Bronchial epithelial cell (primary cell): ENCODE measurements around the gene ADAMTS1. TPM values are rescaled to one million over a fixed set of nuclear protein-coding genes. Genes with fewer than 3 reads are reported as not detected.
A peak's percentile ranks its signal among the peaks of the same experiment; 100 is the strongest.

Source experiments
- DNase-seq: peaks from one replicate; pipeline ENCODE4 v3.0.0-alpha.2; 2010; ENCODE audit warnings: low read depth
- FAIRE-seq: peaks from 2 replicates; lab custom pipeline; 2011; peaks lifted over from hg19 to GRCh38; lab: Jason Lieb, UNC
- H3K27me3 ChIP-seq: 2 replicates; pipeline ENCODE4 v1.5.1; 2011; ENCODE audit warnings: low read length; ENCODE audit not compliant: control insufficient read depth, insufficient read depth
- H3K36me3 ChIP-seq: 2 replicates; pipeline ENCODE4 v1.5.1; 2011; ENCODE audit warnings: low read length; ENCODE audit not compliant: control insufficient read depth, insufficient read depth
- H3K4me3 ChIP-seq: 2 replicates; pipeline ENCODE4 v1.5.1; 2011; ENCODE audit warnings: mild to moderate bottlenecking, low read depth, low read length, control low read depth
- CTCF ChIP-seq: IDR thresholded peaks from 2 replicates; pipeline ENCODE4 v1.5.1; 2011; ENCODE audit warnings: mild to moderate bottlenecking, moderate library complexity, low read length, control low read depth, inconsistent platforms; ENCODE audit not compliant: insufficient read depth, severe bottlenecking
- total RNA-seq: library from RNA; depleted of rRNA; stranded (reverse); fragments of >200 nt; gene quantifications from 2 replicates; pipeline ENCODE4 v1.2.1, GENCODE V29; 2014

Gene ADAMTS1
- total RNA-seq, 1 donor from 2014 or later: 124 TPM

DNA sequence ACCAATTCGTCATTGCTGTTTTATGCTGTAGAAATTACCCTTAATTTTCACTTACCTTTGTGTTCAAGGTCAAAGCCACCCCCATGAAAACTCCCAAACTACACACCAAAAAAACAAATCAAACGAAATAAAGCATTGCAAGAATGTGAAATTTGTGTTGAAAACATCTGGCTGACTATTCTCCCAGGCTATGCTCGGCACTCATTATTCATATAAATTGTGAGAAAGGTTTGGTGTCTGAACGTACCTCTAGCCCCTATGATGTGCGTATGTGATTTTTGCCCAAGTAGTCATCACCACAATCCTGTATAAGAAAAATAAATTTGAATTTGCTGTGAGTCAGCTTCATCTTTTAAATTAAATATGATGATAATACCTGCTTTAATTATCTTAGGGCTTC, 34.9 kb downstream of the ADAMTS1 start:
- H3K4me3 ChIP-seq: no peak overlapping the region
- TF ChIP-seq CTCF: no peak
- no peaks in the 10 kb centered on the region for H3K27me3 ChIP-seq
- no peaks in the 10 kb centered on the region for H3K36me3 ChIP-seq
- FAIRE-seq (no peak), DNase-seq (no peak)

- no peaks in the 10 kb centered on the region for H3K36me3 ChIP-seq
- H3K27me3 ChIP-seq: no peaks in the 10 kb centered on the region
- no peak for TF ChIP-seq CTCF
- FAIRE-seq: no peak
- no peak overlapping the region for H3K4me3 ChIP-seq
- peak; percentile 92 for DNase-seq
Measured at GRCh38 chr21:26809745-26810144, 35.5 kb downstream of the ADAMTS1 start.

DNA sequence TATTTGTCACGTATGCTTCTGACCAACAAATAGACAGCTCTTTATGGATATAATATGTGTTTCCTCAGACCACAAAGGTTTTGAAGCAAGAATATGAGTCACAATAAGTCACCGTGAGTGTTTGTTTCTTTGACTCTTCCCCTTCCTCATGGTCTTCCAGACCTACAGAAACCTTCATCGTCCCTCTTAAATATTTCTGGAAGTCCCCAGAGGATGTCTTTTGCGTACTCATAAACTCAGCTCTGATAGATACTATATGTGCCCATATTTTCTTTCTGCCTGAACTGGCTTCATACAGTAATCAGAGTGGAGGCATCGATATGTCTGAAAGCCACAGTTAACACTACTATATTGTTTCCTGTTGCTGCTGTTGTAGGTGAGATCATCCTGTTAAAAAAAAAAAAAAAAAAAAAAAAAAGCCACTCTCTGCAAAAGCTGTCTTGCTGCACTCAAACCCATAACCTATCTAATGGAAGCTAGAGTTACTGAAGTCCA, 38.4 kb downstream of the ADAMTS1 start:
- FAIRE-seq (no peak), DNase-seq (peak; percentile 93)
- TF ChIP-seq CTCF: no peak
- no peaks in the 10 kb centered on the region for H3K36me3 ChIP-seq
- H3K27me3 ChIP-seq: no peaks in the 10 kb centered on the region
- no peak overlapping the region for H3K4me3 ChIP-seq

- no peak for TF ChIP-seq CTCF
Measured at GRCh38 chr21:26804895-26805609, 40.2 kb downstream of the ADAMTS1 start.

GRCh38 chr21:26801498-26801897, 43.7 kb downstream of the ADAMTS1 start:
- no peak for DNase-seq
- TF ChIP-seq CTCF: no peak

More at GRCh38 chr21:26804895-26805609, 40.2 kb downstream of the ADAMTS1 start:
- Histone ChIP-seq H3K4me3 (no peak overlapping the region), H3K27me3 (no peaks in the 10 kb centered on the region), H3K36me3 (no peaks in the 10 kb centered on the region)
- DNase-seq: no peak
- FAIRE-seq: no peak

More at GRCh38 chr21:26801498-26801897, 43.7 kb downstream of the ADAMTS1 start:
- Histone ChIP-seq H3K4me3 (no peak overlapping the region), H3K27me3 (peaks cover 1% of the 10 kb centered on the region), H3K36me3 (no peaks in the 10 kb centered on the region)
- FAIRE-seq: no peak
